Effector memory CD8-positive, alpha-beta T cell (primary cell): ENCODE measurements around the gene HERC6.
"Not testable (repeated sequence)": the region's sequence is repeated elsewhere in the genome, so short reads cannot be mapped to it uniquely, and the experiment has no call there.

ENCODE experiments used
- ATAC-seq: fragments of 150-1000 bp; cut with Tn5 transposase; replicated peaks from 2 replicates; pipeline ENCODE4 v1.10.0; 2021; ENCODE audit warnings: mild to moderate bottlenecking, moderate library complexity
- DNase-seq, 3 experiments: peaks; one replicate each; pipeline ENCODE4 v3.0.0; 2021
- H3K27ac Mint-ChIP-seq, 2 donors: one replicate each; pipeline ENCODE4 v1.8.0; 2022; ENCODE audit warnings: mild to moderate bottlenecking in 2 of 2, mixed read lengths in 2 of 2, moderate library complexity in 2 of 2
- H3K27me3 Mint-ChIP-seq, 2 donors: one replicate each; pipeline ENCODE4 v1.8.0; 2022; ENCODE audit warnings: mixed read lengths in 2 of 2
- H3K36me3 Mint-ChIP-seq: one replicate; pipeline ENCODE4 v1.8.0; 2022; ENCODE audit warnings: mild to moderate bottlenecking, moderate library complexity, mixed read lengths; ENCODE audit not compliant: insufficient read depth
- H3K4me1 Mint-ChIP-seq, 2 donors: one replicate each; pipeline ENCODE4 v1.8.0; 2022; ENCODE audit warnings: low read depth in 2 of 2, mixed read lengths in 2 of 2
- H3K4me3 Mint-ChIP-seq, 2 donors: one replicate each; pipeline ENCODE4 v1.8.0; 2022; ENCODE audit warnings: mild to moderate bottlenecking in 2 of 2, mixed read lengths in 2 of 2, moderate library complexity in 2 of 2
- H3K9me3 Mint-ChIP-seq, 2 donors: one replicate each; pipeline ENCODE4 v1.8.0; 2022; ENCODE audit warnings: mixed read lengths in 2 of 2

HERC6 gene

DNA sequence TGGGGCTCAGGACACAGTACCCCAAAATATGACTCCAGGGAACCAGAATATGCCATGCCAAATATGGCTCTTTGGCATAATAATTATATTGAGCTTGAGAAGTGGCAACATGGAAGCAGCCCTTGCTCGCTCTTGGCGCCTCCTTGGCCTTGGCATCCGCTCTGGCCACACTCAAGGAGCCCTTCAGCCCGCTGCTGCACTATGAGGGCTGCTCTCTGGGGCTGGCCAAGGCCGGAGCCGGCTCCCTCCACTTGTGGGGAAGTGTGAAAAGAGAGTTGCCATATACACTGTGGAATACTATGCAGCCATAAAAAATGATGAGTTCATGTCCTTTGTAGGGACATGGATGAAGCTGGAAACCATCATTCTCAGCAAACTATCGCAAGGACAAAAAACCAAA is 18.4 kb upstream of the HERC6 start:
- peaks cover 0 to 10% of the 10 kb centered on the region in 2 donors for H3K9me3 Mint-ChIP-seq
- no peak overlapping the region for H3K4me3 Mint-ChIP-seq
- no peak for ATAC-seq
- H3K27ac Mint-ChIP-seq = no peak overlapping the region
- peaks cover 7 to 10% of the 10 kb centered on the region in 2 donors for H3K27me3 Mint-ChIP-seq
- DNase-seq = no peak
- no peaks in the 10 kb centered on the region for H3K4me1 Mint-ChIP-seq
- H3K36me3 Mint-ChIP-seq = no peaks in the 10 kb centered on the region

DNA sequence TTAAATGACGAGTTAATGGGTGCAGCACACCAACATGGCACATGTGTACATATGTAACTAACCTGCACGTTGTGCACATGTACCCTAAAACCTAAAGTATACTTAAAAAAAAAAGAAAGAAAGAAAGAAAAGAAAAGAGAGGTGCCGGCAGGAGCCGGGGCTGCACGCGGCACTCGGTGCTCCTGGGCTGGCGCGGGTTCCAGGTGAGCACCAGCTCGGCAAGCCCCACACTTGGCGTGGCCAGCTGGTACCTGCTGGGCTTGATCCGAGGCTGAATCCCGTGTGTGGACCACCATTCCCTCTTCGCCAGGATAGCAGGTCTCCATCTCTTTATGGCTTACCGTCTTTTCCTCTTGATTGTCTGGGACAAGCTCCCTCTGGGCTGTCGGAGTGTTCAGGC is 17.9 kb upstream of the HERC6 start:
- Mint-ChIP-seq H3K36me3 (no peaks in the 10 kb centered on the region), H3K9me3 (peaks cover 0 to 10% of the 10 kb centered on the region in 2 donors), H3K27ac (no peak overlapping the region)

DNA sequence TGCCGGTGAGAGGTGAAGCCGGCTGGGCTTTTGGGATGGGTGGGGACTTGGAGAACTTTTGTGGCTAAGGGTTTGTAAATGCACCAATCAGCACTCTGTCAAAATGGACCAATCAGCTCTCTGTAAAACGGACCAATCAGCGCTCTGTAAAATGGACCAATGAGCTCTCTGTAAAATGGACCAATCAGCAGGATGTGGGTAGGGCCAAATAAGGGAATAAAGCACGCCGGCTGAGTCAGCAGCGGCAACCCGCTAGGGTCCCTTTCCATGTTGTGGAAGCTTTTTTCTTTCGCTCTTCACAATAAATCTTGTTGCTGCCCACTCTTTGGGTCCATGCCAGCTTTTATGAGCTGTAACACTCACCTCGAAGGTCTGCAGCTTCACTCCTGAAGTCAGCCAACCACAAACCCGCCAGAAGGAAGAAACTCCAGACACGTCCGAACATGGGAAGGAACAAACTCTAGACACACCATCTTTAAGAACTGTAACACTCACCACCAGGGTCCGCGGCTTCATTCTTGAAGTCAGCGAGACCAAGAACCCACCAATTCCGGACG is 17.4 kb upstream of the HERC6 start:
- ATAC-seq, H3K4me3 Mint-ChIP-seq, H3K27me3 Mint-ChIP-seq, H3K36me3 Mint-ChIP-seq, DNase-seq, H3K4me1 Mint-ChIP-seq, H3K27ac Mint-ChIP-seq: not testable (repeated sequence)
- H3K9me3 Mint-ChIP-seq = peaks cover 0 to 10% of the 10 kb centered on the region in 2 donors

More for the DNA sequence above, 17.9 kb upstream of the HERC6 start:
- ATAC-seq (no peak), DNase-seq (no peak)
- no peaks in the 10 kb centered on the region for H3K4me1 Mint-ChIP-seq
- peaks cover 7 to 10% of the 10 kb centered on the region in 2 donors for H3K27me3 Mint-ChIP-seq
- no peak overlapping the region for H3K4me3 Mint-ChIP-seq

DNA sequence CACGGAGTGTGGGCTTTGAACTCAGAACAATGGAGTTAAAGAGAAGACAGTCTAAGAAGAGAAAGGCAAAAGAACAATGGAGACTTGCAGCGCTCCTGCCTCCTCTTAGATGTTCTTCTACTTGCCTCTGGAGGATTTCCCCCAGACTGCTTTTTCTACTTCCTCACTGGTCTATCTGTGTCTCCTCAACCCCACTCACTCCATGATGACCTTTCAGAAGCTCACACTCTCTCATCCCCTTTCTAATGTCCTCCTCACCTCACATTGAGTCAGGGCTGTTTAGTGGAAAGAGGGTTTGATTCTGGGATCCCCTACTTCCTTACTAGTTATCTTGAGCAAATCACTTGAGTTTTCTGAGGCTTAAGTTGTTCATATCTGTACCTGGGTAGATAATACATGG is 12.2 kb upstream of the HERC6 start:
- no peak overlapping the region for H3K4me3 Mint-ChIP-seq
- no peak for DNase-seq
- H3K4me1 Mint-ChIP-seq = no peaks in the 10 kb centered on the region
- ATAC-seq = no peak
- peaks cover 0 to 10% of the 10 kb centered on the region in 2 donors for H3K9me3 Mint-ChIP-seq
- peaks cover 13 to 20% of the 10 kb centered on the region in 2 donors for H3K27me3 Mint-ChIP-seq
- H3K27ac Mint-ChIP-seq = no peak overlapping the region
- no peaks in the 10 kb centered on the region for H3K36me3 Mint-ChIP-seq

DNA sequence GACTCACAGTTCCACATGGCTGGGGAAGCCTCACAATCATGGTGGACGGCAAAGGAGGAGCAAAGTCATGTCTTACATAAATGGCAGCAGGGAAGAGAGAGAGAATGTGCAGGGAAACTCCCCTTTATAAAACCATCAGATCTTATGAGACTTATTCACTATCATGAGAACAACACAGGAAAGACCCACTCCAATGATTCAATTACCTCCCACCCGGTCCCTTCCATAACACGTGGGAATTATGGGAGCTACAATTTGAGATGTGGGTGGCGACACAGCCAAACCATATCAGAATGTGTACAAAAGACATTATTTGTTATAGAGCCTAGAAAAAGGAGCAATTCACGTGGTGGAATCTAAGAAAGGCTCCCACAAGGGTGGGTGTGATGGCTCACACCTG is 10.8 kb upstream of the HERC6 start:
- Mint-ChIP-seq H3K4me3 (no peak overlapping the region), H3K36me3 (no peaks in the 10 kb centered on the region), H3K4me1 (no peaks in the 10 kb centered on the region), H3K9me3 (peaks cover 0 to 10% of the 10 kb centered on the region in 2 donors), H3K27me3 (peaks cover 5 to 20% of the 10 kb centered on the region in 2 donors), H3K27ac (no peak overlapping the region)
- ATAC-seq (no peak), DNase-seq (no peak)

DNA sequence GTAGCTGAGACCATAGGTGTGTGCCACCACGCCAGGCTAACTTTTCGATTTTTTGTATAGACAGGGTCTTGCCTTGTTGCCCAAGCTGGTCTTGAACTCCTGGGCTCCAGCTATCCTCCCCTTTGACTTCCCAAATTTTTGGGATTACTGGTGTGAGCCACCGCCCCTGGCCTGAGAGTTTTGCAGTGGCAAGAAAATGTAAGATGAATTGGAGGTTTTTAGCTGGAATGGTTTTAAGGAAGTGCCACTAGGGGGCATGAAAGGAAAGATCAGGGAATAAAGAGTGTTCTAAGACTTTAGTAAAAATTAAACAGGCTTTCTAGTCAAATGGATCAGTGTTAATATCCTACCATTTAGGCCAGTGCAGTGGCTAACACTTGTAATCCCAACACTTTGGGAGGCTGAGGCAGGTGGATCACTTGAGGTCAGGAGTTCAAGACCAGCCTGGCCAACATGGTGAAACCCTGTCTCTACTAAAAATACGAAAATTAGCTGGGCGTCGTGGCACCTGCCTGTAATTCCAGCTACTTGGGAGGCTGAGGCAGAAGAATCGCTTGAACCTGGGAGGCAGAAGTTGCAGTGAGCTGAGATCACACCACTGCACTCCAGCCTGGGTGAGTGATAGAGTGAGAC is 9.4 kb upstream of the HERC6 start:
- H3K27me3 Mint-ChIP-seq = peaks cover 5 to 10% of the 10 kb centered on the region in 2 donors
- DNase-seq, ATAC-seq, H3K27ac Mint-ChIP-seq, H3K9me3 Mint-ChIP-seq, H3K36me3 Mint-ChIP-seq, H3K4me1 Mint-ChIP-seq, H3K4me3 Mint-ChIP-seq: not testable (repeated sequence)

DNA sequence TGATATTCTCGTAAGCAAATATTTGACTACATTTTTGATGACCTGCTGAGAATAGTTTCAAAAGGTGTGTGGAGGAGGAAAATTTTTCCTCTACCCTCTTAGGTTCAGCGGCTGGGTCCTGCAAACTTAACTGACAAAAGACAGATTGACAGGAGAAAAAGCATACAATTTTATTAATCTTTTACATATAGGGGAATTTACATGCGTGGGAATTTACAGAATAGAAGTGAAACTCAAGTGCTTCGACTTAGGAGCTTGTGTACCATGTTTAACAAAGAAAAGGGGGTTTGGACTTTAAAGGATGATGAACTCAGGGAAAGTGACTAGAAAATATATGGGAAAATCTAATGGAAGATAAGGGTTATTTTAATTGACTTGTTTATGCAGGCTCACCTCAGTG is 2.5 kb downstream of the HERC6 start:
- Mint-ChIP-seq H3K36me3 (peaks cover 56% of the 10 kb centered on the region), H3K9me3 (no peaks in the 10 kb centered on the region), H3K27me3 (no peaks in the 10 kb centered on the region), H3K27ac (peak overlapping the region; percentile 71 to 91), H3K4me1 (peaks cover 22 to 35% of the 10 kb centered on the region in 2 donors), H3K4me3 (peak overlapping the region; percentile 37 to 61)
- ATAC-seq (no peak), DNase-seq (no peak)

DNA sequence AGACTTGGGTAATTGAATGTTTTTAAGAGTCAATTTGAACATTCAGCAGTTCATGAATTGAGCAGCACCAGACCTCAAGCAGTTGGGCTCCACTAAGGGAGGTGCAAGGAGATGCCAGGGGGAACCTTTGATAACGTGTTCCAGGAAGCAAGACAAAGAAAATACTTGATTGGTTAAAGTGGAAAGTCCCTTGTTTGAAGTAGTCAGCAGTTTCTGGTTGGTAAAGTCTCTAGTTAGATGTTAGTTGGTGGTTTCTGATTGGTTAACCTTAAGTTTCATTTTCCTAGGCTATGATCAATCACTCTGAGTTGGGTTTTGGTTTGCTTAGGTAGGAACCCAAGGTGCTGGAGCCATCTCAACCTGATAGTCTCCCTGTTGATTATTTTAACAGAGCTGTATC is 4.0 kb downstream of the HERC6 start:
- H3K36me3 Mint-ChIP-seq = peaks cover 63% of the 10 kb centered on the region
- H3K27ac Mint-ChIP-seq = peak overlapping the region; percentile 71 to 91
- DNase-seq (peak; percentile 18 to 38 (median 27)), ATAC-seq (peak; percentile 57)
- H3K9me3 Mint-ChIP-seq = no peaks in the 10 kb centered on the region
- H3K4me1 Mint-ChIP-seq = peaks cover 21 to 33% of the 10 kb centered on the region in 2 donors
- peak overlapping the region; percentile 37 to 61 for H3K4me3 Mint-ChIP-seq
- H3K27me3 Mint-ChIP-seq = no peaks in the 10 kb centered on the region

DNA sequence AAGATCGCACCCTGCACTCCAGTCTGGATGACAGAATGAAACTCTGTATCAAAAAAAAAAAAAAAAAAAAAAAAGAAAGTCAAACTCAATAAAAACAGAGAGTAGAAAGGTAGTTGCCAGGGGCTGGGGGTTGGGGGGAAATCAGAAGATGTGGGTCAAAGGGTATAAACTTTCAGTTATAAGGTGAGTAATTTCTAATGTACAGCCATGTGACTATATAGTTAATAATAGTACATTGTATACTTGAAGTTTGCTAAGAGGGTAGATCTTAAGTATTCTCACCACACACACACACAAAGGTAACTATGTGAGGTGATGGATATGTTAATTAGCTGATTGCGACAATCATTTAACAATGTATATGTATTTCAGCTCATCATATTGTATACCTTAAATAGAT is 11.5 kb downstream of the HERC6 start:
- Mint-ChIP-seq H3K9me3 (no peaks in the 10 kb centered on the region), H3K4me3 (no peak overlapping the region), H3K27ac (no peak overlapping the region)

DNA sequence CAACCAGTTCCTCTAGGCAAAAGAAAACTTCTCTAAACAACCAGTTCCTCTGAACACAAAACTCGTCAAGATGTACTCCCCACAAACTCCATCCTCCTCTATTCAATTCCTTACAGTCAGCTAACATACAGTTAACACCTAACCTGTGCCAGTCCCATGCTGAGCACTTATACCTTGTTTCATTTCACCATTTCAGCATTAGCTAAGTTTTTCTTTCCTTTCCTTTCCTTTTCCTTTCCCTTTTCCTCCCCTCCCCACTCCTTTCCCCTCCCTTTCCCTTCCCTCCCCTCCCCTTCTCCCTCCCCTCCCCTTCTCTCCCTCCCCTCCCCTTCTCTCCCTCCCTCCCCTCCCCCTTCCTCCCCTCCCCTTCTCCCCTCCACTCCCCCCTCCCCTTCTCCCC is 13.1 kb downstream of the HERC6 start:
- Mint-ChIP-seq H3K27me3 (no peaks in the 10 kb centered on the region), H3K36me3 (peaks cover 32% of the 10 kb centered on the region), H3K4me3 (no peak overlapping the region), H3K4me1 (peaks cover 0 to 8% of the 10 kb centered on the region in 2 donors), H3K9me3 (no peaks in the 10 kb centered on the region), H3K27ac (no peak overlapping the region)
- ATAC-seq (no peak), DNase-seq (no peak)

More for the DNA sequence above, 11.5 kb downstream of the HERC6 start:
- H3K36me3 Mint-ChIP-seq = peaks cover 45% of the 10 kb centered on the region
- ATAC-seq (no peak), DNase-seq (no peak)
- no peaks in the 10 kb centered on the region for H3K27me3 Mint-ChIP-seq
- H3K4me1 Mint-ChIP-seq = peaks cover 0 to 8% of the 10 kb centered on the region in 2 donors

DNA sequence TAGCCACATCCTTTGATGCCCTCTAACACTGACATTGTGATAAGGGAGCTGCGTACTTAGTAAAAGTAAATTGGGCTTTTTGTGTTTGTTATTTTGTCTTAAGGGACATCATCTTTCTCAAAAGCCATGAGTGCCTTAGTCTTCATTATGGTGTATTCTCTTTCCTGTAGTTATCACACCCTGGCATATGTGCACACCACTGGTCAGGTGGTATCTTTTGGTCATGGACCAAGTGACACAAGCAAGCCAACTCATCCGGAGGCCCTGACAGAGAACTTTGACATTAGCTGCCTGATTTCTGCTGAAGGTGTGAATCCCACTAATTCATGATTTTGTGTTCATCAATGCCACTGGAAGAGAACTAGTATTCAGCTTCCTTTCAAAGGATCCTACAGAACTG is 18.0 kb downstream of the HERC6 start:
- ATAC-seq (no peak), DNase-seq (no peak)
- no peak overlapping the region for H3K27ac Mint-ChIP-seq
- H3K27me3 Mint-ChIP-seq = no peaks in the 10 kb centered on the region
- H3K4me1 Mint-ChIP-seq = no peaks in the 10 kb centered on the region
- no peak overlapping the region for H3K4me3 Mint-ChIP-seq
- H3K9me3 Mint-ChIP-seq = no peaks in the 10 kb centered on the region
- H3K36me3 Mint-ChIP-seq = peaks cover 35% of the 10 kb centered on the region

DNA sequence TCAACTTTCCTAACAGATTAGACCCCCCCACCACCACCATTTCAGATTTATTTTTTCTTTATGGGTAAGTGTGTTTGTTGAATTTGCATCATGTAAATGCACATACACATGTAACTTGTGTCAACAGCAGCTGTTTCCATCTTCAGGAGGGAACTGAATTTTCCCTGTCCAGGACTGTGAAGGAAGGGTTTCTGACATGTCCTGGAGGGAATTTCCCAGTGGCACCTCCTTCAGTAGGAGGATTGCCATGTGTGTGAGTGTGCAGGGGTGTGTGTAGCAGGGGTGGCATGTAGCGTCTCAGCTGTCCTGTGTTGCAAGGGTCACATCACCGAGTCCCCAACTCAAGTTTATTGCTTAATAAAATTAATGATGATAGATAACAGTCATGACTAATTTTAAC is 19.7 kb downstream of the HERC6 start:
- ATAC-seq = no peak
- Mint-ChIP-seq H3K36me3 (peaks cover 25% of the 10 kb centered on the region), H3K27me3 (no peaks in the 10 kb centered on the region), H3K4me3 (no peak overlapping the region), H3K27ac (no peak overlapping the region), H3K4me1 (no peaks in the 10 kb centered on the region), H3K9me3 (no peaks in the 10 kb centered on the region)
- no peak for DNase-seq

DNA sequence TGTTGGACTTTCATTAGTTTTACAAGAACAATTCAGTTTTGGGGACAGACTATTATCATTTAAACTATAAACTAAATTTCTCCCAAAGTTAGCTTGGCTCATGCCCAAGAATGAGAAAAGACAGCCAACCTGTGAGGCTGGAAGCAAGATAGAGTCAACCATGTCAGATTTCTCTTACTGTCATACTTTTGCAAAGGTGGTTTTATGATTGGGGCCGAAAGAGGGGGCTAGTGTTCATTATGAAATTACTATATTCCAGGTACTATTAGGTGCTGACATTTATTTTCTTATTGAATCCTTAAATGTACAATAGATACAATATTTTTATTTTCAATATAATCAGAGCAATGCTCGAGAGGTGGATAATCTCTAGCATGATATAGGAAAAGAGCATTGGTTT is 30.6 kb downstream of the HERC6 start:
- ATAC-seq (no peak), DNase-seq (no peak)
- H3K4me3 Mint-ChIP-seq = no peak overlapping the region
- H3K4me1 Mint-ChIP-seq = no peaks in the 10 kb centered on the region
- H3K36me3 Mint-ChIP-seq = peaks cover 16% of the 10 kb centered on the region
- peak overlapping the region in 1 of 2 donors; percentile 12 for H3K27ac Mint-ChIP-seq
- no peaks in the 10 kb centered on the region for H3K27me3 Mint-ChIP-seq
- H3K9me3 Mint-ChIP-seq = no peaks in the 10 kb centered on the region

DNA sequence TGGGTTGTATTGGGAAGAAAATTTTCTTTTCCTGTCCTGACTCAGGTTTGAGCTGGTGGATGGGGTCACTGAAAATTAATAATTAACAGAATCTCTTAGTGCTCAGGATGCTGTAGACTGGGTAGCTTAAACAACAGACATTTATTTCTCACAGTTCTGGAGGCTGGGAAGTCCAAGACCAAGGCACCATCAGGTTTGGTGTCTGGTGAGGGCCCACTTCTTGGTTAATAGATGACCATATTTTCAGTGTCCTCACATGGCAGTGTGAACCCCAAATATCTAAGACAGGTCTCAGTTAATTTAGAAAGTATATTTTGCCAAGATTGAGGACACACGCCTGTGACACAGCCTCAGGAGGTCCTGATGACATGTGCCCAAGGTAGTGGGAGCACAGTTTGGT is 31.1 kb downstream of the HERC6 start:
- no peak for ATAC-seq
- Mint-ChIP-seq H3K27ac (peak overlapping the region in 1 of 2 donors; percentile 46), H3K4me3 (no peak overlapping the region), H3K9me3 (no peaks in the 10 kb centered on the region), H3K27me3 (no peaks in the 10 kb centered on the region), H3K36me3 (peaks cover 17% of the 10 kb centered on the region), H3K4me1 (no peaks in the 10 kb centered on the region)
- DNase-seq = no peak
